Activated B cell treated with CpG ODN at 0.5 μM for 24 hours (primary cell): ENCODE measurements around the gene CARD11. TPM values are rescaled to one million over a fixed set of nuclear protein-coding genes. Genes with fewer than 3 reads are reported as not detected.
A peak's percentile ranks its signal among the peaks of the same experiment; 100 is the strongest.

Source experiments
- ATAC-seq: fragments of 200-7000 bp; cut with Tn5 transposase; one replicate; pipeline ENCODE4 v1.10.0; 2021; ENCODE audit warnings: low read depth, mild to moderate bottlenecking, moderate library complexity
- CTCF ChIA-PET: fragments of 350-600 bp; sonication (Branson Sonifier 250); formaldehyde crosslinking; loops from one replicate; lab custom pipeline; 2021; ENCODE audit warnings: antibody characterized with exemption; lab: Charles Lee
- POLR2A ChIA-PET: fragments of 350-600 bp; sonication (Branson Sonifier 250); formaldehyde crosslinking; loops from one replicate; lab custom pipeline; 2021; ENCODE audit warnings: antibody characterized with exemption; lab: Charles Lee
- DNase-seq: peaks from one replicate; pipeline ENCODE4 v3.0.0; 2022
- H3K27ac Mint-ChIP-seq: one replicate; pipeline ENCODE4 v1.8.0; 2020; ENCODE audit warnings: mixed read lengths
- H3K27me3 Mint-ChIP-seq: one replicate; pipeline ENCODE4 v1.8.0; 2021; ENCODE audit warnings: mixed read lengths
- H3K36me3 Mint-ChIP-seq: one replicate; pipeline ENCODE4 v1.8.0; 2021; ENCODE audit warnings: low read depth, mixed read lengths
- H3K4me1 Mint-ChIP-seq: one replicate; pipeline ENCODE4 v1.8.0; 2021; ENCODE audit warnings: mixed read lengths
- H3K4me3 Mint-ChIP-seq: one replicate; pipeline ENCODE4 v1.8.0; 2020; ENCODE audit warnings: mild to moderate bottlenecking, mixed read lengths
- H3K9me3 Mint-ChIP-seq: one replicate; pipeline ENCODE4 v1.8.0; 2020; ENCODE audit warnings: mixed read lengths
- intact Hi-C: fragments of 100-400 bp; cut with micrococcal nuclease; formaldehyde crosslinking; loops from one replicate; pipeline ENCODE4 v1.15.1; 2024
- total RNA-seq: library from RNA; stranded (reverse); gene quantifications from 2 replicates; pipeline ENCODE4 v1.2.3, GENCODE V29; 2022
- TF ChIP-seq, protein P1 (sequence below): fragments of 200-600 bp; IDR thresholded peaks from one replicate; pipeline ENCODE4 v1.8.0; 2022; ENCODE audit warnings: antibody characterized with exemption, mild to moderate bottlenecking

Gene CARD11
- total RNA-seq, 1 donor from 2014 or later: 114 TPM

DNA sequence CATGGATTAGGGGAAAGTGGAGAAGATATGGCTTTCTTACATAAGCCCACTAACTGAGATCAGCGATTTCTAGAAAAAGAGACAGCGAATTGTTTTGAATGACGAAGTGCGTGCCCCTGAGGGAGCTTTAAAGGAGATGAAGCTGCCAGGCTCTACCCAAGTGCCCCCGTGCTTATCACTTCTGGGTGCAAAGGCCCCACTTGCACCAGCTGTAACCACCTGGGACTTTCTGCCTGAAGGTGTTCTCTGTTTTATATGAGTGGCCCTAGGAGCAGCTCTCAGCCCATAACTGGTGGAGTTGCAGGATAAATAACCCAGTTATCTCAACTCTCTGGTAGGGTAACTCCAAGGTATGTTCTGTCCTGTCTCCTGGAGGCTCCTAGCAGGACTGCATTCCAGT lies 20.4 kb upstream of the CARD11 start:
- DNase-seq (no peak), ATAC-seq (no peak)
- Mint-ChIP-seq H3K4me1 (peaks cover 55% of the 10 kb centered on the region), H3K9me3 (no peaks in the 10 kb centered on the region), H3K27me3 (no peaks in the 10 kb centered on the region), H3K36me3 (no peaks in the 10 kb centered on the region), H3K4me3 (no peak overlapping the region), H3K27ac (no peak overlapping the region)
- POLR2A ChIA-PET: interaction anchor here (3.6 kb wide), 2 partner anchors 22 to 28 kb away, joined by 18 to 27 read pairs; partner anchors contain the start of gene CARD11
- CTCF ChIA-PET: interaction anchor here (1.5 to 4.3 kb wide), 3 partner anchors 9 to 91 kb away, joined by 4 to 41 read pairs (median 38); no protein-coding TSS in a partner anchor
- intact Hi-C loops: loop anchor here (10.0 kb wide), 1 partner anchor 309 kb away; no protein-coding TSS in a partner anchor
- TF ChIP-seq, protein P1, sequence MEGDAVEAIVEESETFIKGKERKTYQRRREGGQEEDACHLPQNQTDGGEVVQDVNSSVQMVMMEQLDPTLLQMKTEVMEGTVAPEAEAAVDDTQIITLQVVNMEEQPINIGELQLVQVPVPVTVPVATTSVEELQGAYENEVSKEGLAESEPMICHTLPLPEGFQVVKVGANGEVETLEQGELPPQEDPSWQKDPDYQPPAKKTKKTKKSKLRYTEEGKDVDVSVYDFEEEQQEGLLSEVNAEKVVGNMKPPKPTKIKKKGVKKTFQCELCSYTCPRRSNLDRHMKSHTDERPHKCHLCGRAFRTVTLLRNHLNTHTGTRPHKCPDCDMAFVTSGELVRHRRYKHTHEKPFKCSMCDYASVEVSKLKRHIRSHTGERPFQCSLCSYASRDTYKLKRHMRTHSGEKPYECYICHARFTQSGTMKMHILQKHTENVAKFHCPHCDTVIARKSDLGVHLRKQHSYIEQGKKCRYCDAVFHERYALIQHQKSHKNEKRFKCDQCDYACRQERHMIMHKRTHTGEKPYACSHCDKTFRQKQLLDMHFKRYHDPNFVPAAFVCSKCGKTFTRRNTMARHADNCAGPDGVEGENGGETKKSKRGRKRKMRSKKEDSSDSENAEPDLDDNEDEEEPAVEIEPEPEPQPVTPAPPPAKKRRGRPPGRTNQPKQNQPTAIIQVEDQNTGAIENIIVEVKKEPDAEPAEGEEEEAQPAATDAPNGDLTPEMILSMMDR: no peak

DNA sequence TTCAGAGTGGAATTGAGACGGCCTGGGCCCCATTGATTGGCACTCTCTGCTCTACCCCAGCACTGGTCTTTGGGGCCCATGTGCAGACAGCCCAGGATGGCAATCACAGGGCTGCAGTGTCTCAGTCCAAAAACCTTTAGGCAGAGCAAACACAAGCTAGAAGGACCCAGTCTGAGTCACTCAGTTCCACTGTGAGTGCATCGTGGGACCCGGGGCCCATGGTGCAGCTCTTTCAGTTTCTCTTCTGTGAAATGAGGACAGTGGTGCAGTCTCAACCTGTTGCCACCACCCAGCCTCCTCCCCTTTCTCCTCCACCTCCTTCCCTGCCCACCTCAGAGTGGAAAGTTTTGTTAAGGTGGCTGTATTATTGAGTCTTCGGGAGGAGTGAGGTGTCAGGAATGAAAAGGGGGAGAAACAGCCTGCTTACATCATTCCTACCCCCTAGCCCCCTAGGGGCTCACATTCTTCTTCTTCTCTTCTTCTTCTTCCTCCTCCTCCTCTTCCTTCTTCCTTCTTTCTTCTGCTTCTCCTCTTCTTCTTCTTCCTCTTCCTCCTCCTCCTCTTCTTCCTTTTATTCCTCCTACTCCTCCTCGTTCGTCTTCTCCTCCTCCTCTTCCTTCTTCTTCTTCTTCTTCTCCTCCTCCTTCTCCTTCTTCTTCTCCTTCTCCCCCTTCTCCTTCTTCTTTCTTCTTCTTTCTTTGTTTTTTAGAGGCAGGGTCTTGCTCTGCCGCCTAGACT lies 19.5 kb upstream of the CARD11 start:
- CTCF ChIA-PET: no interaction called here
- Mint-ChIP-seq H3K27me3 (no peaks in the 10 kb centered on the region), H3K4me3 (no peak overlapping the region), H3K9me3 (no peaks in the 10 kb centered on the region), H3K27ac (peak overlapping the region; percentile 7), H3K4me1 (peaks cover 46% of the 10 kb centered on the region), H3K36me3 (no peaks in the 10 kb centered on the region)
- POLR2A ChIA-PET: interaction anchor here (1.1 to 3.6 kb wide), 2 partner anchors 21 to 29 kb away, joined by 3 to 27 read pairs; partner anchors contain the start of gene CARD11
- intact Hi-C loops: loop anchor here (10.0 kb wide), 1 partner anchor 308 kb away; no protein-coding TSS in a partner anchor
- peak; percentile 25 for DNase-seq
- TF ChIP-seq, protein P1: no peak
- ATAC-seq: peak; percentile 75

DNA sequence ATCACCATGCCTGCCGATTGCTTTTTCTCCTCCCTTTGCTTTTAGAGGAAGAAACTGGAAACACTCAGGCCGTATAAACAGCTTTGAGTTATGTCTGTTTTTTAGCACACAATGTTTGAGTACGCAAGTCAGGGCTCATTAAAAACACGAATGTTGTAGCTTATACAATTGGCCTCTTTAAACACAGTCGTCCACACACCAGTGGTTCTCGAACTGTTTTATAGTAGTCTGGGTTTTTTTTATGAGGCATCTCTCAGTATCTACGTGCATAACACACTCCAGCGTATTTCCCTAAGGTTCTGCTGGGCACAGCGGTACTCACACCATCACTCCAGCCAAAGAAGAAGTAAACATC lies 13.4 kb upstream of the CARD11 start:
- ChIA-PET POLR2A (no interaction called here), CTCF (no interaction called here)
- TF ChIP-seq, protein P1: no peak
- H3K27me3 Mint-ChIP-seq: peaks cover 4% of the 10 kb centered on the region
- H3K9me3 Mint-ChIP-seq: peaks cover 4% of the 10 kb centered on the region
- no peak overlapping the region for H3K27ac Mint-ChIP-seq
- H3K4me3 Mint-ChIP-seq: no peak overlapping the region
- H3K36me3 Mint-ChIP-seq: no peaks in the 10 kb centered on the region
- DNase-seq (no peak), ATAC-seq (no peak)
- H3K4me1 Mint-ChIP-seq: no peaks in the 10 kb centered on the region
- intact Hi-C loops: no loop called here

DNA sequence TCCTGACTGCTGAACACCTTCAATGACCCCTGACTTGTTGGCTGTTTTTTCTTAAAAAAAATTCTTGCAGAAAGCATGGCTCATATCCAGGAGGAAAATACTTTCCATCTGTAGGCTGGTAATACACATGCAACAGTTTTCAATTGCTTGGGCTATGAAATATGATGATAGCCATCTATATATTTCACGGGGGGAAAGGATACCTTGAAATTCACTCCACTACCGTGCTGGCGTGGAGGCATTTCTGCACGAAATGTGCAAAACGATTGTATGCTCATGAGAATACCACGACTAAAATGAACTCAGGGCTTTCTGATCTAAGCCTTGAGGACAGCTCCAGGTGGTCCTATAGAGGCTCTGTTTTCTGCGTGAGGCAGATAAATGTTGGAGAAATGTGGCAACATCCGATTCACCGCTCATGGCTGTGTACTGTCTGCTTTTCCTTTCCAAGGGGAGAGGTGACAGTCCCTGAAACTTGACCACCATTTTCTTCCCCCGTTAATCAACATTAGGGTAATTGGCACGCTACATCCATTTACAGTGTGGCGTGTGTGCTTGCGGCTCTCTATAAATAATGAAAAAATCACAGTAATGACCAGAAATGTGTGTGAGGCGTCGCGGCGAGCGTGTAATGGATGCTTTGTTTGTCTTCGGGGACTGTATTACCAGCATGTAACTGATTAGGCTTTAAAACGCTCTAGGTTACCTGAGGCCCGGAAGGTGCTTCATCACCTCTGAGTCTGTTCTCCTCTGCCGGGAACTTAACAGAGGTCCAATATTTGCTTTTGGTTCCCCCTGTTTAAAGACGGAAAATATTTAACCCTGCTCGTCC lies 12.8 kb upstream of the CARD11 start:
- DNase-seq (no peak), ATAC-seq (no peak)
- ChIA-PET CTCF (no interaction called here), POLR2A (no interaction called here)
- H3K27me3 Mint-ChIP-seq: peaks cover 4% of the 10 kb centered on the region
- TF ChIP-seq, protein P1: no peak
- no peak overlapping the region for H3K27ac Mint-ChIP-seq
- intact Hi-C loops: no loop called here
- no peak overlapping the region for H3K4me3 Mint-ChIP-seq
- no peaks in the 10 kb centered on the region for H3K36me3 Mint-ChIP-seq
- peaks cover 4% of the 10 kb centered on the region for H3K9me3 Mint-ChIP-seq
- H3K4me1 Mint-ChIP-seq: no peaks in the 10 kb centered on the region

DNA sequence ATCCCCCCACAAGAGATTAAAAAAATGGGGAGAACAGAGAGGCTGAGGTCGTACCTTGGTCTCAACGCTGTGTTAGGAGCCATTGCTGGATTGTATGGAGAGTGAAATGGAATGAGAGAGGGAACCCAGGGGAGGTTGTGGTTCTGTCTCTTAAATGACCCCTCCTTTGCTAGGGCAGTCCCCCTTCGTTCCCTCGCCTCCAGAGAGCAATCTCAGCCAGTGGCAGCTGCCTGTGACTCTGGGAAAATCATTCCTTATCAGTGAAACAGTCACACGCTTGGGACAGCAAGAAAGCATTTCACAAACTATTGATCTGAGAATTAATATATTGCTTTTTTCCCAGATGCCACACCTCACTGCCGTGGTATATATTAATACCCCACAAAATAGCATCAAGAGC lies 12.0 kb upstream of the CARD11 start:
- Mint-ChIP-seq H3K36me3 (no peaks in the 10 kb centered on the region), H3K4me1 (no peaks in the 10 kb centered on the region), H3K9me3 (peaks cover 11% of the 10 kb centered on the region), H3K4me3 (no peak overlapping the region), H3K27me3 (peaks cover 4% of the 10 kb centered on the region), H3K27ac (no peak overlapping the region)
- ATAC-seq: no peak
- intact Hi-C loops: no loop called here
- no peak for DNase-seq
- TF ChIP-seq, protein P1: no peak
- ChIA-PET POLR2A (interaction anchor here (0.6 kb wide), 1 partner anchor 780 kb away, joined by 4 read pairs; no protein-coding TSS in a partner anchor), CTCF (interaction anchor here (0.7 to 1.2 kb wide), 2 partner anchors 9 to 31 kb away, joined by 4 read pairs; no protein-coding TSS in a partner anchor)
